GM12891 (cell line): ENCODE measurements around the gene CTTN.

Source experiments
- POLR2A ChIP-seq: IDR thresholded peaks from 2 replicates; pipeline ENCODE4 v1.6.1; 2011; ENCODE audit warnings: low read depth, low read length, control low read depth
- POLR2AphosphoS5 ChIP-seq: IDR thresholded peaks from 2 replicates; pipeline ENCODE4 v1.6.1; 2011; ENCODE audit warnings: low read depth, low read length, control low read depth
- SPI1 ChIP-seq: IDR thresholded peaks from 2 replicates; pipeline ENCODE4 v1.6.1; 2011; ENCODE audit warnings: low read depth, low read length, control low read depth
- TAF1 ChIP-seq: IDR thresholded peaks from 2 replicates; pipeline ENCODE4 v1.6.1; 2011; ENCODE audit warnings: low read depth, low read length, control low read depth

DNA sequence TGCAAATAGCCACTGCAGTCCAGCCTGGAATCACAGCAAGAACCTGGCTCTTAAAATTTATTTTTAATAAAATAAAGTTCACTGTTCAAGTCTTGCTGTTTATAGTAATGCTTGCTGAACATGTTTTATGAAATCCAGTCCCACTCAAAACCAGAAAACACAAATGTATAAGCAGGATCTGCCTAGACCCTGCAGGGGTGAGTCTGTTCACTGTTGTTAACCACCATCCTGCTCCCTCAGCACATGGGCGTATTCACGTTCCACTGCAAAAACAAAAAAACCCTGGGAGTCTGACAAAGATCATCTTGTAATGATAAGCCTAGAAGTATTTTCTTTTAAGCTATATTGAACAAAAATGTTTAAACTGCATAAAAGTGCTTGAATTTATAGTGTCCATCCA is 45.0 kb upstream of the CTTN start:
- TF ChIP-seq POLR2A (no peak), POLR2AphosphoS5 (no peak), TAF1 (no peak), SPI1 (no peak)
